RPMI7951 (cell line): ENCODE data around the gene ASIC4. TPM values are rescaled to one million over a fixed set of nuclear protein-coding genes. Genes with fewer than 3 reads are reported as not detected.

Experiments
- DNase-seq: peaks from one replicate; pipeline ENCODE4 v3.0.0-alpha.2; 2012; ENCODE audit warnings: low read depth
- total RNA-seq: library from RNA; depleted of rRNA; stranded (reverse); fragments of >200 nt; shearing (Covaris generic); gene quantifications from 2 replicates; pipeline ENCODE4 v1.2.3, GENCODE V29; 2014

The ASIC4 gene
- total RNA-seq, 1 experiment from 2014 or later = not detected

DNA sequence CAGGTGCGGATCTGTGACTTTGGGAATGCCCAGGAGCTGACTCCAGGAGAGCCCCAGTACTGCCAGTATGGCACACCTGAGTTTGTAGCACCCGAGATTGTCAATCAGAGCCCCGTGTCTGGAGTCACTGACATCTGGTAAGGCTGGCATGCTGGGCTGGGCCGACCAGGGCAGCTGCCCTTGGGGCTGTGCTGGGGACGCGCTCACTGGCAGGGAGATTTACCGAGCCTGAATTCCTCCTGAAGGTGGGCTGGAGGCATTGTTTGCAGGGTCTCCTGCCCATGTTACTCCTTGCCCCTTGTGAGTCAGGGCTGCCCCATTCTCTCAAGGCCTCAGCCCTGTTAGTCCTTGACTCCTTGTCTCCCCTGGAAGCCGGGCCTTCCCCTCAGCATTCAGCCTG is 34.3 kb upstream of the ASIC4 start:
- DNase-seq = no peak

DNA sequence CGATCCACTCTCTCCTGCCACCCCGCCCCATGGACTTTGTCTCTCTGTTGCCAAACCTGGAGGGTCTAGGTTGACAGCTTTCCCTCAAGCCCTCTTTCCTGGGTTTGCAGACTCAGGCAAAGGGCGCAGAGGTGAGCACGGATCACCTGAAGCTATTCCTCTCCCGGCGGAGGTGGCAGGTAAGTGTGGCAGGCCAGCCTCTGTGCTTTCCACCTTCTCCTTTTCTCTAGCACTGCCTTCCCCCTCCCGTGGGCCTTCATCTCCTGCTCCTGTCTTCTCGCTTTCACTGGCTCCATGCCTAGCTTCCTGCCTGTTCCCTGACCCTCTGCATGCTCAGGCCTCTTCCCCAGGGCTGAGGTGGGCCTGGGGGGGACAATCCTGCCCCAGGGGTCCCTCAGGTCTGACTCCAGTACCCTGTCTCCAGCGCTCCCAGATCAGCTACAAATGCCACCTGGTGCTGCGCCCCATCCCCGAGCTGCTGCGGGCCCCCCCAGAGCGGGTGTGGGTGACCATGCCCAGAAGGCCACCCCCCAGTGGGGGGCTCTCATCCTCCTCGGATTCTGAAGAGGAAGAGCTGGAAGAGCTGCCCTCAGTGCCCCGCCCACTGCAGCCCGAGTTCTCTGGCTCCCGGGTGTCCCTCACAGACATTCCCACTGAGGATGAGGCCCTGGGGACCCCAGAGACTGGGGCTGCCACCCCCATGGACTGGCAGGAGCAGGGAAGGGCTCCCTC is 31.4 kb upstream of the ASIC4 start:
- no peak for DNase-seq

DNA sequence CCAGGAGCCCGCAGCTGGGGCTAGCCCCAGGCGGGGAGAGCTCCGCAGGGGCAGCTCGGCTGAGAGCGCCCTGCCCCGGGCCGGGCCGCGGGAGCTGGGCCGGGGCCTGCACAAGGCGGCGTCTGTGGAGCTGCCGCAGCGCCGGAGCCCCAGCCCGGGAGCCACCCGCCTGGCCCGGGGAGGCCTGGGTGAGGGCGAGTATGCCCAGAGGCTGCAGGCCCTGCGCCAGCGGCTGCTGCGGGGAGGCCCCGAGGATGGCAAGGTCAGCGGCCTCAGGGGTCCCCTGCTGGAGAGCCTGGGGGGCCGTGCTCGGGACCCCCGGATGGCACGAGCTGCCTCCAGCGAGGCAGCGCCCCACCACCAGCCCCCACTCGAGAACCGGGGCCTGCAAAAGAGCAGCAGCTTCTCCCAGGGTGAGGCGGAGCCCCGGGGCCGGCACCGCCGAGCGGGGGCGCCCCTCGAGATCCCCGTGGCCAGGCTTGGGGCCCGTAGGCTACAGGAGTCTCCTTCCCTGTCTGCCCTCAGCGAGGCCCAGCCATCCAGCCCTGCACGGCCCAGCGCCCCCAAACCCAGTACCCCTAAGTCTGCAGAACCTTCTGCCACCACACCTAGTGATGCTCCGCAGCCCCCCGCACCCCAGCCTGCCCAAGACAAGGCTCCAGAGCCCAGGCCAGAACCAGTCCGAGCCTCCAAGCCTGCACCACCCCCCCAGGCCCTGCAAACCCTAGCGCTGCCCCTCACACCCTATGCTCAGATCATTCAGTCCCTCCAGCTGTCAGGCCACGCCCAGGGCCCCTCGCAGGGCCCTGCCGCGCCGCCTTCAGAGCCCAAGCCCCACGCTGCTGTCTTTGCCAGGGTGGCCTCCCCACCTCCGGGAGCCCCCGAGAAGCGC is 30.6 kb upstream of the ASIC4 start:
- DNase-seq = no peak

DNA sequence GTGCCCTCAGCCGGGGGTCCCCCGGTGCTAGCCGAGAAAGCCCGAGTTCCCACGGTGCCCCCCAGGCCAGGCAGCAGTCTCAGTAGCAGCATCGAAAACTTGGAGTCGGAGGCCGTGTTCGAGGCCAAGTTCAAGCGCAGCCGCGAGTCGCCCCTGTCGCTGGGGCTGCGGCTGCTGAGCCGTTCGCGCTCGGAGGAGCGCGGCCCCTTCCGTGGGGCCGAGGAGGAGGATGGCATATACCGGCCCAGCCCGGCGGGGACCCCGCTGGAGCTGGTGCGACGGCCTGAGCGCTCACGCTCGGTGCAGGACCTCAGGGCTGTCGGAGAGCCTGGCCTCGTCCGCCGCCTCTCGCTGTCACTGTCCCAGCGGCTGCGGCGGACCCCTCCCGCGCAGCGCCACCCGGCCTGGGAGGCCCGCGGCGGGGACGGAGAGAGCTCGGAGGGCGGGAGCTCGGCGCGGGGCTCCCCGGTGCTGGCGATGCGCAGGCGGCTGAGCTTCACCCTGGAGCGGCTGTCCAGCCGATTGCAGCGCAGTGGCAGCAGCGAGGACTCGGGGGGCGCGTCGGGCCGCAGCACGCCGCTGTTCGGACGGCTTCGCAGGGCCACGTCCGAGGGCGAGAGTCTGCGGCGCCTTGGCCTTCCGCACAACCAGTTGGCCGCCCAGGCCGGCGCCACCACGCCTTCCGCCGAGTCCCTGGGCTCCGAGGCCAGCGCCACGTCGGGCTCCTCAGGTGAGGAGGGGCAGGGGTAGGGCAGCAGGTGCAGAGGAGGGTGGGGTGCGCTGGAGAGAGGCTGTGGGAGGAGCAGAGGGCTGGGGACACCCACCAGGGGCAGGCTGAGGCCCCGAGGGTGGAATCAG is 29.7 kb upstream of the ASIC4 start:
- no peak for DNase-seq

DNA sequence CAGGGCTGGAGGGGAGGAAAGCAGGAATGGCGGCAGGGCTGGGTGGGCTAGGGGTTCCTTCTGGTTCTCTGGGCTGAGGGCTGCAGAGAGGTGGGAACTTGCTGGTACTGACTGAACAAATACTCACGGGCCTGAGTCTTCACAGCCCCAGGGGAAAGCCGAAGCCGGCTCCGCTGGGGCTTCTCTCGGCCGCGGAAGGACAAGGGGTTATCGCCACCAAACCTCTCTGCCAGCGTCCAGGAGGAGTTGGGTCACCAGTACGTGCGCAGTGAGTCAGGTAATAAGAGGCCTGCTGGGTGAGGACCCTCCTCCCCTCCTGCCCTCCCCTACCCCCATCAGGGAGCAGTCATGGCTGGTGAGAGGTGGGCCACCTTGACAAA is 29.1 kb upstream of the ASIC4 start:
- DNase-seq = no peak

- no peak for DNase-seq
Observed at GRCh38 chr2:219486380-219486959, 27.8 kb upstream of the ASIC4 start.

GRCh38 chr2:219488149-219488843 is 26.0 kb upstream of the ASIC4 start:
- no peak for DNase-seq

DNA sequence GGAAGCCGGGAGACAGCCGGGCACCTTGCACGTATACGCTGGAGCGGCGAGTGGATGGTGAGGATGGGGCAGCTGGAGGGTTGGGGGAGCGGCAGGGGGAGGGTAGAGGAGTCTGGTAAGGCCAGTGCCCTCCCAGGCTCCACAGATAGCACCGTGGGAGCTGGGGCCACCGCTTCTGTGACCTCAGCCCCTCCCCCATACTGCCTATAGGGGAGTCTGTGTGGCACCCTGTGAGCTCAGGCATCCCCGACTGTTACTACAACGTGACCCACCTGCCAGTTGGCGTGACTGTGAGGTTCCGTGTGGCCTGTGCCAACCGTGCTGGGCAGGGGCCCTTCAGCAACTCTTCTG is 25.5 kb upstream of the ASIC4 start:
- no peak for DNase-seq

DNA sequence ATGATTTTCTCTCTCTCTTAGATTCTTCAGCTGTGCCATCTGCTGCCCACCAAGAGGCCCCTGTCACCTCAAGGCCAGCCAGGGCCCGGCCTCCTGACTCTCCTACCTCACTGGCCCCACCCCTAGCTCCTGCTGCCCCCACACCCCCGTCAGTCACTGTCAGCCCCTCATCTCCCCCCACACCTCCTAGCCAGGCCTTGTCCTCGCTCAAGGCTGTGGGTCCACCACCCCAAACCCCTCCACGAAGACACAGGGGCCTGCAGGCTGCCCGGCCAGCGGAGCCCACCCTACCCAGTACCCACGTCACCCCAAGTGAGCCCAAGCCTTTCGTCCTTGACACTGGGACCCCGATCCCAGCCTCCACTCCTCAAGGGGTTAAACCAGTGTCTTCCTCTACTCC is 25.0 kb upstream of the ASIC4 start:
- no peak for DNase-seq

DNA sequence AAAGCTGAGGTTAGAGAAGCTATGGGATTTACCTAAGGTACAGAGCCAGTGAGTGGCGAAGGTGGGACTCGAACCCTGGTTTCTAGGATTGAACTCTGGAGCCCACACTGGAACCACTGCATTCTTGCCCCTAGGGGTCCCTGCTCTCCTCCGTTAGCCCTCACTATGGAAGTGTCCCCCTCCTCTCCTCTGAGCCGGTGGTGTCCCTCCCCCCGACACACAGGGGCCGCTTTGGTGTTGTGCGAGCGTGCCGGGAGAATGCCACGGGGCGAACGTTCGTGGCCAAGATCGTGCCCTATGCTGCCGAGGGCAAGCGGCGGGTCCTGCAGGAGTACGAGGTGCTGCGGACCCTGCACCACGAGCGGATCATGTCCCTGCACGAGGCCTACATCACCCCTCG is 24.1 kb upstream of the ASIC4 start:
- no peak for DNase-seq

DNA sequence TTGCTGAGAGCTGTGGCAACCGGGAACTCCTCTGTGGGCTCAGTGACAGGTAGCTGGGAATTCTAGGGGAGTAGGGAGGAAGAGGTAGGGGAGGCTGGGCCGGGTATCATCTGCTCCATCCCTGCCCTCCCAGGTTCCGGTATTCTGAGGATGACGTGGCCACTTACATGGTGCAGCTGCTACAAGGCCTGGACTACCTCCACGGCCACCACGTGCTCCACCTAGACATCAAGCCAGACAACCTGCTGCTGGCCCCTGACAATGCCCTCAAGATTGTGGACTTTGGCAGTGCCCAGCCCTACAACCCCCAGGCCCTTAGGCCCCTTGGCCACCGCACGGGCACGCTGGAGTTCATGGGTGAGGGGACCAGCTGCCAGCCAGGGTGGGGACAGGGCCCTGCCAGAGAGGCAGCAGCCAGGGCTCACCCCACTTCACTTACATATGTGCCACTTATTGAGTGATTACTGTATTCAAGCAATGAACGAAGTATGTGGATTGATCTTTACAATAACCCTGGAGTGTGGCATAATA is 23.6 kb upstream of the ASIC4 start:
- no peak for DNase-seq

- no peak for DNase-seq
Observed at GRCh38 chr2:219491278-219491963, 22.9 kb upstream of the ASIC4 start.

GRCh38 chr2:219492575-219492974 is 21.7 kb upstream of the ASIC4 start:
- no peak for DNase-seq

- no peak for DNase-seq
Observed at GRCh38 chr2:219493086-219493485, 21.2 kb upstream of the ASIC4 start.

GRCh38 chr2:219494952-219495530 is 19.2 kb upstream of the ASIC4 start:
- DNase-seq = no peak

DNA sequence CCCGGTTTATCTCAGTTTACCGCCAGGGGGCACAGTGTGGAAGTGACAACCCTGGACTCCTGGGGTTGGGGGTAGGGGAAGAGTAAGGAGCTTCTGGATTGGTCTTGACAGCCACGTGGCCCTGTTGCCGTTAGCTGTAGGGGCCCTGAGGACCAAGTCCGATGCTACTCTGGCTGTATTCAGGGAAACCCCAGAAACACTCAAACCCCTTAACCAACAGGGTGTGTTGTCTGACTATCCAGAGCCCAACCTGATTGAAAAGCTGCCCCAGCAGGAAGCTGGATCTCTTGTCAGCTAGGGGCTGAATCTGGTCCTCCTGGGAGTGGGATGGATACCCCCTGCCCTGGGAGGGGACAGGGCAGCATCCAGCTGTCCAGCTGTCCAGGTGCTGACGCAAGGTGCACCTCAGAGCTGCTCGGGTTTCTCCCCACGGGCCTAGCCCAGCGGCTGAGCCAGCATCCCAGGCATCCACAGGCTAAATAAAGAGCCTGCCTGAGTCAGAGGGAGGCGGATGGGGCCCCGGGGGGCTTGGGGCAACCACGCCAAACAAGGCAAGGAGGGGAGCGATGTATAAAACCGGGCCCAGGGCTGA is 18.7 kb upstream of the ASIC4 start:
- peak; percentile 68 for DNase-seq

DNA sequence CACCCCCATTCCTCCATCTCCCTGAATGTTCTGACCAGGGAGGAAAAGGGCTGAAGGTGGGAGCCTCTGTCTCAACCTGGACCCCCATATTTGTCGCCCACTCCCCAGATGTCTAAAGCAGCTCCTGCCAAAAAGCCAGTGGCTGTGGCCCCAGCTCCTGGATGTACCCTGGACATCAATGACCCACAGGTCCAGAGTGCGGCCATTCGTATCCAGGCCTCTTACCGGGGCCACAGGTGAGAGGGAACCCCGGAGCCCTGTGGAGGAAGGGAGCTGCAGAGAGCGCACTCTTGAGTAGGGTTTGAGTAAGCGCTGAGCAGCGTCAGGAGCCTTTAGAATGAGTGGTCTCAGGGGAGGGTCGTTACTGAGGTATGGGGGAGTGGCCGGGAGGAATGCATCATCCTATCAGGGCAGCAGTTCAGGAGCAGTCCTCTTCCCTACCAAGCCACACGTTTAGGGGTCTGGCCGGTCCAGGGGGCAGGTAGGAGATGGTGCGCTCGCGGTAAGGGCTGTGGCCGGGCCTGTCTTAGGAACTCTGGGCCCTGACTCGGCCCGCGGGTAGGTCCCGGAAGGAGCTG is 17.9 kb upstream of the ASIC4 start:
- DNase-seq = no peak

- DNase-seq = no peak
Observed at GRCh38 chr2:219496825-219497494, 17.3 kb upstream of the ASIC4 start.
